ENCODE results near the gene SURF1.

GRCh38 chr9:133389562-133389961, 33.3 kb upstream of the SURF1 start:
- TF ChIP-seq CTCF (conservative IDR thresholded peaks at IDR 0.05) (no peak), EZH2 (IDR thresholded peaks at IDR 0.05; ENCODE audit: low read depth) (no peak)

All from PC-9 (cell line).